DOHH2 (cell line): ENCODE data around the gene TEPSIN.

Experiments used
- H3F3A ChIP-seq: fragments of 200-600 bp; sonication (generic), shearing (Covaris generic); 2 replicates; pipeline ENCODE4 v1.6.0; 2016; ENCODE audit warnings: antibody characterized with exemption, mild to moderate bottlenecking; ENCODE audit not compliant: control insufficient read depth, insufficient read depth
- H3K27ac ChIP-seq: fragments of 200-600 bp; sonication (generic); 2 replicates; pipeline ENCODE4 v1.5.1; 2014; ENCODE audit warnings: low read depth, mild to moderate bottlenecking, low read length, moderate library complexity
- H3K27me3 ChIP-seq: fragments of 200-600 bp; sonication (generic); 2 replicates; pipeline ENCODE4 v1.6.1; 2014; ENCODE audit warnings: mild to moderate bottlenecking, low read length, mixed read lengths; ENCODE audit not compliant: control insufficient read depth
- H3K36me3 ChIP-seq: fragments of 200-600 bp; sonication (generic); 2 replicates; pipeline ENCODE4 v1.6.1; 2014; ENCODE audit warnings: mild to moderate bottlenecking, low read length, moderate library complexity, mixed read lengths; ENCODE audit not compliant: control insufficient read depth
- H3K4me1 ChIP-seq: fragments of 200-600 bp; sonication (generic); 2 replicates; pipeline ENCODE4 v1.6.1; 2014; ENCODE audit warnings: mild to moderate bottlenecking, low read length, mixed read lengths; ENCODE audit not compliant: control insufficient read depth
- H3K4me2 ChIP-seq: fragments of 200-600 bp; sonication (generic); 2 replicates; pipeline ENCODE4 v1.6.0; 2014; ENCODE audit warnings: mild to moderate bottlenecking, low read length, moderate library complexity
- H3K4me3 ChIP-seq: fragments of 200-600 bp; sonication (generic); 2 replicates; pipeline ENCODE4 v1.5.1; 2014; ENCODE audit warnings: mild to moderate bottlenecking, low read length, mixed read lengths
- H3K79me2 ChIP-seq: fragments of 200-600 bp; sonication (generic); 2 replicates; pipeline ENCODE4 v1.6.1; 2014; ENCODE audit warnings: mild to moderate bottlenecking, low read length, mixed read lengths; ENCODE audit not compliant: control insufficient read depth
- H3K9me2 ChIP-seq: fragments of 200-600 bp; sonication (generic); replicated peaks from 2 replicates; pipeline ENCODE4 v1.6.1; 2014; ENCODE audit warnings: mild to moderate bottlenecking, low read length, mixed read lengths; ENCODE audit not compliant: control insufficient read depth
- H3K9me3 ChIP-seq: fragments of 200-600 bp; sonication (generic); 2 replicates; pipeline ENCODE4 v1.6.1; 2014; ENCODE audit warnings: antibody characterized with exemption, low read length, mixed read lengths; ENCODE audit not compliant: control insufficient read depth, insufficient read depth
- H4K20me1 ChIP-seq: fragments of 200-600 bp; sonication (generic); 2 replicates; pipeline ENCODE4 v1.6.0; 2014; ENCODE audit warnings: low read depth, mild to moderate bottlenecking, antibody characterized with exemption, low read length, moderate library complexity; ENCODE audit not compliant: control insufficient read depth, insufficient read depth
- EZH2phosphoT487 ChIP-seq: fragments of 200-600 bp; sonication (generic); IDR thresholded peaks from 2 replicates; pipeline ENCODE4 v1.6.1; 2017; ENCODE audit warnings: borderline replicate concordance, mild to moderate bottlenecking, antibody characterized with exemption, low read length, moderate library complexity, mixed read lengths
- TF ChIP-seq, protein P1 (sequence below): fragments of 200-600 bp; sonication (generic); IDR thresholded peaks from one replicate; pipeline ENCODE4 v1.5.1; 2014; ENCODE audit warnings: antibody characterized with exemption, mild to moderate bottlenecking, low read depth, low read length; ENCODE audit not compliant: poor library complexity, severe bottlenecking

TEPSIN gene

DNA sequence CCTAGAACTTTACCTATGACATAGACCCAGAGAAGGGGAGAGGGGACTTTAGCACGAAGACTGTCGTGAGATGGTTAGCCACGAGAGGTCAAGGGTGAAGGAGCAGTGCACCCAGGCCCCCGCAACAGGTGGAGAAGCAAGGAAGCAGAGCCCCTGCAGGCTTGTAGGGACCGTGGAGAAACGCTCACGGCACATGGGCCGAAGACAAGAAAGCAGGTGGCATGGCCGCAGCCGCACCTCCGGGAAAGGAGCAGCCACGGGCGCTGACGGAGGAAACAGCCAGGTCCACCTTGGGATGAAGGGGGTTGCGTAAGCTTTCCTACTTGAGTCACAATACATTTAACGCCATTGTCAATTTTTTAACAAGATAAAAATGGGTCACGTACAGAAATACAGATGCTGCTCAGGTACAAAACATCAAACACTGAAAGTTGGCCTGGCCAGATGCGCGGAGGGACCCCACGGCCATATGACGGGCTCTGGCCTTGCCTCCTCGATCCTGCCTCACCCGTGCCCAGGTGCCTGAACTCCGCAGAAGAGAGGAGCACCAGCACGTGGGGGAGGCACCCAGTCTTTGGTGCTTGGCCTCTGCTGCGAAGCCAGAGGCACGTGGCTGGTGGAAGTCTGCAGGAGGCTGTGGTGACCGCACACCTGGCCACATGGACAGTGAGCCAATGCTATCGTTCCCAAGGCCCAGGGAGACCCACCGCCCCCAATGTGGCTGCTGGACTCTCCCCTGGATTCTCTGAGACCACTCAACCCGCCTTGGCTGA is 35.0 kb upstream of the TEPSIN start:
- Histone ChIP-seq H3K79me2 (no peaks in the 10 kb centered on the region), H3K36me3 (peaks cover 26% of the 10 kb centered on the region; the same call in 1 of the 2 replicates), H3K9me3 (no peaks in the 10 kb centered on the region), H4K20me1 (no peaks in the 10 kb centered on the region), H3K9me2 (no peaks in the 10 kb centered on the region), H3F3A (0 out of 2 replicates have a peak, but pooled peaks cover 1% of the 10 kb centered on the region), H3K4me1 (no peaks in the 10 kb centered on the region), H3K27me3 (no peaks in the 10 kb centered on the region), H3K4me2 (no peak overlapping the region), H3K4me3 (no peak overlapping the region), H3K27ac (no peak overlapping the region)
- TF ChIP-seq, protein P1, sequence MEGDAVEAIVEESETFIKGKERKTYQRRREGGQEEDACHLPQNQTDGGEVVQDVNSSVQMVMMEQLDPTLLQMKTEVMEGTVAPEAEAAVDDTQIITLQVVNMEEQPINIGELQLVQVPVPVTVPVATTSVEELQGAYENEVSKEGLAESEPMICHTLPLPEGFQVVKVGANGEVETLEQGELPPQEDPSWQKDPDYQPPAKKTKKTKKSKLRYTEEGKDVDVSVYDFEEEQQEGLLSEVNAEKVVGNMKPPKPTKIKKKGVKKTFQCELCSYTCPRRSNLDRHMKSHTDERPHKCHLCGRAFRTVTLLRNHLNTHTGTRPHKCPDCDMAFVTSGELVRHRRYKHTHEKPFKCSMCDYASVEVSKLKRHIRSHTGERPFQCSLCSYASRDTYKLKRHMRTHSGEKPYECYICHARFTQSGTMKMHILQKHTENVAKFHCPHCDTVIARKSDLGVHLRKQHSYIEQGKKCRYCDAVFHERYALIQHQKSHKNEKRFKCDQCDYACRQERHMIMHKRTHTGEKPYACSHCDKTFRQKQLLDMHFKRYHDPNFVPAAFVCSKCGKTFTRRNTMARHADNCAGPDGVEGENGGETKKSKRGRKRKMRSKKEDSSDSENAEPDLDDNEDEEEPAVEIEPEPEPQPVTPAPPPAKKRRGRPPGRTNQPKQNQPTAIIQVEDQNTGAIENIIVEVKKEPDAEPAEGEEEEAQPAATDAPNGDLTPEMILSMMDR: no peak

DNA sequence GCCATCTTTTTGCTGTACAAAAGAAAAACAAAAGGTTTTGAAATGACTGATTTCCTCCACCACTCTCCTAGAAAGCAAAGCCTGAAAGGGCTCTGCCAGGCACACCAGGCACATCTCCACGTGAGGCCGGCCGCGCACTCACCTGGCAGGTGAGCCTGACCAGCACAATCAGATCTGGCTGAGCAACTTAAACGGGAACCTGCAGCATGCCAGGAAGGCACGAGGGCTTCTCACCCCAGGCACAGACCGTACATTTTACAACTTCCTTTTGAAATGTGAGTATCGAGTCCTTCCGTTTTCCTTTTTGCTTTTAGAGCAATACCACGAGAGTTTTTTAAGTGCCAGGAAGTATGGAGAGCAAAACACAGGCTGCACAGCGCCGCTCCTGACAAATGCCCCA is 33.8 kb upstream of the TEPSIN start:
- H3K4me1 ChIP-seq: no peaks in the 10 kb centered on the region
- no peak for TF ChIP-seq EZH2phosphoT487
- TF ChIP-seq, protein P1: no peak
- H3K27ac ChIP-seq: no peak overlapping the region
- H3K79me2 ChIP-seq: no peaks in the 10 kb centered on the region
- no peak overlapping the region for H3K4me2 ChIP-seq
- H3K9me2 ChIP-seq: no peaks in the 10 kb centered on the region
- H3K27me3 ChIP-seq: no peaks in the 10 kb centered on the region
- no peaks in the 10 kb centered on the region for H3K9me3 ChIP-seq
- H3K4me3 ChIP-seq: no peak overlapping the region
- no peaks in the 10 kb centered on the region for H4K20me1 ChIP-seq
- H3F3A ChIP-seq: 0 out of 2 replicates have a peak, but pooled peaks cover 2% of the 10 kb centered on the region
- H3K36me3 ChIP-seq: peaks cover 26% of the 10 kb centered on the region; the same call in 1 of the 2 replicates

DNA sequence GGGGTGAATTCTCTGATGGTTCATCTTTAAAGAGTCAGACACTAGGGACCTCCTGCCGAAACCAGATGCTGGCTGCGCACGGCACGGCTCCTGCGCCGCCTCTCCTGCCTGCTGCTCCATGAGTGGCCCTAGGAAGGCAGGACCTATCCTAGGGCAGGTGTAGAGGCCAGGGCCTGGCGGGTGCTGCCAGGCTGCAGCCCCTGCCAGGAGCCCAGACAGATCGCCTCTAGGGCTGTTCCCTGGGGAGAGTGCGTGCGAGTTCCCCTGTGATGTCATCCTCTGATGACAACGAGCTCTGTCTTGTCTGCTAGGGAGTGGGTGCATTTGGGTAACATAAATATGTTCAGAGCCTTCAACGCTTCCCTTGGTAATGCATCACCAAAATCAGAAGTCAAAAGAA is 32.4 kb upstream of the TEPSIN start:
- no peak overlapping the region for H3K27ac ChIP-seq
- TF ChIP-seq EZH2phosphoT487: no peak
- TF ChIP-seq, protein P1: no peak
- H3K4me1 ChIP-seq: no peaks in the 10 kb centered on the region
- no peaks in the 10 kb centered on the region for H4K20me1 ChIP-seq
- H3K4me3 ChIP-seq: no peak overlapping the region
- H3K79me2 ChIP-seq: no peaks in the 10 kb centered on the region
- H3F3A ChIP-seq: 0 out of 2 replicates have a peak, but pooled peaks cover 2% of the 10 kb centered on the region
- H3K9me3 ChIP-seq: no peaks in the 10 kb centered on the region
- no peaks in the 10 kb centered on the region for H3K9me2 ChIP-seq
- peaks cover 26% of the 10 kb centered on the region; the same call in 1 of the 2 replicates for H3K36me3 ChIP-seq
- H3K4me2 ChIP-seq: no peak overlapping the region
- no peaks in the 10 kb centered on the region for H3K27me3 ChIP-seq
